ENCODE results near the gene ACTBL2.

- TF ChIP-seq TAF1 (IDR thresholded peaks at IDR 0.05; ENCODE audit: low read depth, low read length) (no peak), POLR2AphosphoS5 (IDR thresholded peaks at IDR 0.05; ENCODE audit: low read depth, low read length) (no peak), POLR2A (IDR thresholded peaks at IDR 0.05; ENCODE audit: low read depth, low read length) (no peak), SPI1 (IDR thresholded peaks at IDR 0.05; ENCODE audit: low read depth, low read length) (no peak)
These were observed 24.2 kb downstream of the ACTBL2 start for GRCh38 chr5:57458443-57458842.
